Upper lobe of left lung (tissue), 6 donors: ENCODE data around the gene HS3ST3A1. TPM values are rescaled to one million over a fixed set of nuclear protein-coding genes. Genes with fewer than 3 reads are reported as not detected.

ENCODE experiments used
- ATAC-seq, 2 donors: fragments of 200-7000 bp; cut with Tn5 transposase; one replicate each; pipeline ENCODE4 v1.9.1; 2022; ENCODE audit warnings: mild to moderate bottlenecking in 2 of 2, moderate library complexity in 2 of 2; ENCODE audit not compliant: low FRiP score in 2 of 2
- DNase-seq, 2 donors: peaks; one replicate each; pipeline ENCODE4 v3.0.0-alpha.2; 2019 to 2020
- H3K27ac ChIP-seq, 4 donors: fragments of 200-600 bp; sonication (generic); one replicate each; pipeline ENCODE4 v1.5.1; 2016 to 2019
- H3K27me3 ChIP-seq, 4 donors: fragments of 200-600 bp; sonication (generic); one replicate each; pipeline ENCODE4 v1.5.1; 2017 to 2019
- H3K36me3 ChIP-seq, 4 donors: fragments of 200-600 bp; sonication (generic); one replicate each; pipeline ENCODE4 v1.5.1; 2016 to 2019
- H3K4me1 ChIP-seq, 4 donors: fragments of 200-600 bp; sonication (generic); one replicate each; pipeline ENCODE4 v1.5.1; 2018 to 2019
- H3K4me3 ChIP-seq, 4 donors: fragments of 200-600 bp; sonication (generic); one replicate each; pipeline ENCODE4 v1.5.1; 2017 to 2019; ENCODE audit warnings: mild to moderate bottlenecking in 2 of 4, moderate library complexity in 1 of 4
- H3K9me3 ChIP-seq, 4 donors: fragments of 200-600 bp; sonication (generic); one replicate each; pipeline ENCODE4 v1.5.1; 2018 to 2019
- EP300 ChIP-seq, 4 donors: sonication (generic); formaldehyde crosslinking; IDR thresholded peaks; one replicate each; pipeline ENCODE4 v1.5.1; 2017; ENCODE audit warnings: antibody characterized with exemption in 4 of 4, control low read depth in 2 of 4
- POLR2A ChIP-seq, 4 donors: fragments of 450-650 bp; IDR thresholded peaks; one replicate each; pipeline ENCODE4 v1.5.1; 2016 to 2017; ENCODE audit warnings: antibody characterized with exemption in 4 of 4, mild to moderate bottlenecking in 2 of 4
- POLR2AphosphoS5 ChIP-seq, 2 donors: sonication (generic); formaldehyde crosslinking; IDR thresholded peaks; one replicate each; pipeline ENCODE4 v1.5.1; 2017; ENCODE audit warnings: antibody characterized with exemption in 2 of 2
- WGBS, 2 donors: methylation state at CpG; one replicate each; pipeline ENCODE4 v1.1.5; 2017 to 2018; 5-methylcytosine and 5-hydroxymethylcytosine counted together
- total RNA-seq, 6 donors: library from RNA; depleted of rRNA in 4 of 6; stranded (reverse); fragments of >200 nt in 4 of 6; gene quantifications; one replicate each; pipeline versions ENCODE4 v1.1.0 to v1.2.1, GENCODE V29; 2016 to 2021
- TF ChIP-seq, protein P1 (sequence below), 6 experiments: fragments of 450-650 bp in 4 of 6; fragments of 200-600 bp in 2 of 6; sonication (generic) in 2 of 6; IDR thresholded peaks; one replicate each; pipeline ENCODE4 v1.5.1; 2016 to 2019; ENCODE audit warnings: antibody characterized with exemption in 6 of 6
- donor health status: DM: no; HTN: no; CAD: no; lungs with moderate emphysema.
- donor health status: DM: no; HTN: yes; CAD: no; lungs with severe emphysema.

Gene HS3ST3A1
- total RNA-seq, 6 donors from 2014 or later: 1.3 to 10.5 (median 2.2) TPM

GRCh38 chr17:13518261-13519000 is 83.3 kb downstream of the HS3ST3A1 start:
- WGBS, 2 donors: 65 to 83% methylated on average over 2 of the region's 2 CpGs
- Histone ChIP-seq H3K4me1 (no peaks in the 10 kb centered on the region), H3K27ac (no peak overlapping the region), H3K4me3 (no peak overlapping the region), H3K36me3 (no peaks in the 10 kb centered on the region), H3K9me3 (no peaks in the 10 kb centered on the region), H3K27me3 (no peaks in the 10 kb centered on the region)
- DNase-seq (no peak), ATAC-seq (no peak)
- TF ChIP-seq EP300 (IDR thresholded peaks at IDR 0.05): no peak
- TF ChIP-seq POLR2AphosphoS5 (IDR thresholded peaks at IDR 0.05): no peak
- no peak for TF ChIP-seq POLR2A (IDR thresholded peaks at IDR 0.05)
- TF ChIP-seq, protein P1, sequence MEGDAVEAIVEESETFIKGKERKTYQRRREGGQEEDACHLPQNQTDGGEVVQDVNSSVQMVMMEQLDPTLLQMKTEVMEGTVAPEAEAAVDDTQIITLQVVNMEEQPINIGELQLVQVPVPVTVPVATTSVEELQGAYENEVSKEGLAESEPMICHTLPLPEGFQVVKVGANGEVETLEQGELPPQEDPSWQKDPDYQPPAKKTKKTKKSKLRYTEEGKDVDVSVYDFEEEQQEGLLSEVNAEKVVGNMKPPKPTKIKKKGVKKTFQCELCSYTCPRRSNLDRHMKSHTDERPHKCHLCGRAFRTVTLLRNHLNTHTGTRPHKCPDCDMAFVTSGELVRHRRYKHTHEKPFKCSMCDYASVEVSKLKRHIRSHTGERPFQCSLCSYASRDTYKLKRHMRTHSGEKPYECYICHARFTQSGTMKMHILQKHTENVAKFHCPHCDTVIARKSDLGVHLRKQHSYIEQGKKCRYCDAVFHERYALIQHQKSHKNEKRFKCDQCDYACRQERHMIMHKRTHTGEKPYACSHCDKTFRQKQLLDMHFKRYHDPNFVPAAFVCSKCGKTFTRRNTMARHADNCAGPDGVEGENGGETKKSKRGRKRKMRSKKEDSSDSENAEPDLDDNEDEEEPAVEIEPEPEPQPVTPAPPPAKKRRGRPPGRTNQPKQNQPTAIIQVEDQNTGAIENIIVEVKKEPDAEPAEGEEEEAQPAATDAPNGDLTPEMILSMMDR (IDR thresholded peaks at IDR 0.05): no peak

GRCh38 chr17:13513039-13513405 is 88.7 kb downstream of the HS3ST3A1 start:
- H3K27me3 ChIP-seq: no peaks in the 10 kb centered on the region
- ATAC-seq: no peak
- H3K27ac ChIP-seq: no peak overlapping the region
- no peak for DNase-seq
- no peaks in the 10 kb centered on the region for H3K4me1 ChIP-seq
- no peaks in the 10 kb centered on the region for H3K36me3 ChIP-seq
- no peak overlapping the region for H3K4me3 ChIP-seq
- WGBS, 2 donors: 67% methylated on average over 8 of the region's 8 CpGs
- no peak for TF ChIP-seq POLR2AphosphoS5 (IDR thresholded peaks at IDR 0.05)
- TF ChIP-seq EP300 (IDR thresholded peaks at IDR 0.05): no peak
- TF ChIP-seq, protein P1 (IDR thresholded peaks at IDR 0.05): no peak
- TF ChIP-seq POLR2A (IDR thresholded peaks at IDR 0.05): no peak
- no peaks in the 10 kb centered on the region for H3K9me3 ChIP-seq

DNA sequence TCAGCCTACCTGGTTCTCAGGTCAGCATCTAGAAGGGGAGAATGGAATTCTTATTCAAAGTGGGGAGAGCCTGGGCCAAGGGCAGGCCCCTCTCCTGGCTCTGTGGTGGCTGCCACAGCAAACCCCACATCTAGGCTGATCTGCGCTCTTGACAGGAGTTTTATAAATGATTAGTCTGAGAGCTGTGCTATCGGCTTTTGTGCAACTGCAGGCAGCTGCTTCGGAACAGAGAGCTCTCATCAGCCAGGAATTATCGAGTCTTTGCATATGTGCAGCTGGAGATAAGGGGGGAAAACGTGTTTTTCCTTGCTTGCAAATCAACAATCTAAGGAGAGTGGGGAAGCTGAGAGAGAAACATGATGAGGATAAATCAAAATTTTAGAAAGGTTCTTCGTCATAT is 91.7 kb downstream of the HS3ST3A1 start:
- TF ChIP-seq POLR2A (IDR thresholded peaks at IDR 0.05) (no peak), POLR2AphosphoS5 (IDR thresholded peaks at IDR 0.05) (no peak), EP300 (IDR thresholded peaks at IDR 0.05) (no peak)
- TF ChIP-seq, protein P1 (IDR thresholded peaks at IDR 0.05): no peak
- DNase-seq (no peak), ATAC-seq (no peak)
- Histone ChIP-seq H3K9me3 (no peaks in the 10 kb centered on the region), H3K27me3 (no peaks in the 10 kb centered on the region), H3K36me3 (no peaks in the 10 kb centered on the region), H3K4me1 (no peaks in the 10 kb centered on the region), H3K27ac (no peak overlapping the region), H3K4me3 (no peak overlapping the region)
- 27 to 33% methylated on average over 6 of the region's 6 CpGs for WGBS, 2 donors

DNA sequence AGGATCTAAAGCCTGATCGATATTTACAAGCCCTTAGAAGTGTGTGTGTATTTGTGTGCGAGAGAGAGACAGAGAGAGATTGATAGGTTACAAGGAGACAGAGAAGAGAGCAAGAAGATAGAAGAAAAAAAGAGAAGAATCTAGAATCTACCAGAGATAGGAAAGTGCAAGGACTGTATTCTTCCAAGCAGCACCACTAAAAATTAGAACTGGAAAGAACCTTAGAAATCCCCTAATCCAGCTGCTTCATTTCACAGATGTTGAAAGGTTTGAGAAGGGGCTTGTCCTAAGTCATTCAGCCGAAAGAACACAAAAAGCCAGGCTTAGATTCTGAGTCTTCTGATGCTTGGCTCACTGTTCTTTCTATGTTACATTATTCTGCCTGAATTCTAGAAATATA is 92.2 kb downstream of the HS3ST3A1 start:
- Histone ChIP-seq H3K9me3 (no peaks in the 10 kb centered on the region), H3K27me3 (no peaks in the 10 kb centered on the region), H3K4me3 (no peak overlapping the region), H3K4me1 (no peaks in the 10 kb centered on the region), H3K36me3 (no peaks in the 10 kb centered on the region), H3K27ac (no peak overlapping the region)
- no peak for TF ChIP-seq POLR2AphosphoS5 (IDR thresholded peaks at IDR 0.05)
- TF ChIP-seq, protein P1 (IDR thresholded peaks at IDR 0.05): no peak
- no peak for TF ChIP-seq EP300 (IDR thresholded peaks at IDR 0.05)
- no peak for TF ChIP-seq POLR2A (IDR thresholded peaks at IDR 0.05)
- WGBS, 2 donors: 64 to 76% methylated on average over 3 of the region's 3 CpGs
- DNase-seq (no peak), ATAC-seq (no peak)

DNA sequence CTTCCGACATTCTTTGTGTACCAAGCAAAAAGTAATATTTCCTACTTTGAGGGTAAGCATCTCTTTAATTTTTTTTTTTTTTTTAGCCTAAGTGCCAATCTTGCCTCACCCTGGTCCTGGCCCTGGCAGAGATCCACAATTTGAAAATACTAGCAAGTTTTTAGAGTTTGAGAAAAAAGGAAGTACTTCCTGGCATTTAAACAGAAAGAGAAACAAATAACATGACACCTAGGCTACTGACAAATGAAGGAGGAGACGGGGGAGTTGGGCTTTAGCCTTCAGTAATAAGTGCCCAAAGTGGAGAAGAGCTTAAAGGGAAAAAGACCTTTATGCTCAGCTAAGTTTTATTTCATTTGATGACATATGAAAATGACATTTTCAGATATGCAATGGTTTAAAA is 92.8 kb downstream of the HS3ST3A1 start:
- no peak for DNase-seq
- WGBS, 2 donors: 25 to 34% methylated on average over 2 of the region's 2 CpGs
- H3K4me3 ChIP-seq: no peak overlapping the region

More for the DNA sequence above, 92.8 kb downstream of the HS3ST3A1 start:
- H3K27me3 ChIP-seq: no peaks in the 10 kb centered on the region
- H3K27ac ChIP-seq: no peak overlapping the region
- ATAC-seq: no peak
- no peaks in the 10 kb centered on the region for H3K4me1 ChIP-seq
- H3K9me3 ChIP-seq: no peaks in the 10 kb centered on the region
- TF ChIP-seq EP300 (IDR thresholded peaks at IDR 0.05) (no peak), POLR2A (IDR thresholded peaks at IDR 0.05) (no peak)
- no peaks in the 10 kb centered on the region for H3K36me3 ChIP-seq
